ENCODE results near the gene DNAAF9. TPM values are rescaled to one million over a fixed set of nuclear protein-coding genes. Genes with fewer than 3 reads are reported as not detected.

Gene DNAAF9
- total and polyA plus RNA-seq, 2 of the 8 experiments (the other 6 are each of a cell fraction or from before 2014, with no cell fraction given): 2.6 to 5.7 TPM

GRCh38 chr20:3436864-3437574 is 29.6 kb upstream of the DNAAF9 start:
- Histone ChIP-seq H3K79me2 (ENCODE audit: control insufficient read depth in 1 of 2, insufficient read depth in 2 of 2, low read length in 2 of 2) (no peaks in the 10 kb centered on the region), H4K20me1 (replicated peaks in 1 of 2; ENCODE audit: control insufficient read depth in 1 of 2, insufficient read depth in 2 of 2, low read length in 2 of 2) (no peaks in the 10 kb centered on the region), H3K18ac (ENCODE audit: extremely low read depth, low read length) (no peak overlapping the region), H2BK20ac (ENCODE audit: low read length) (no peak overlapping the region), H2BK15ac (ENCODE audit: low read length) (no peak overlapping the region), H3K23me2 (ENCODE audit: low read depth, low read length) (no peaks in the 10 kb centered on the region), H3K4me3 (ENCODE audit: extremely low read depth in 1 of 4, insufficient read depth in 2 of 4, low read depth in 3 of 4, low read length in 4 of 4) (no peak overlapping the region), H3K4me1 (replicated peaks in 1 of 4; ENCODE audit: control insufficient read depth in 3 of 4, insufficient read depth in 4 of 4, low read length in 3 of 4) (peaks cover 0 to 3% (median 1%) of the 10 kb centered on the region in 4 experiments; a peak in 2 of 7 replicates), H3K79me1 (ENCODE audit: low read depth, low read length) (no peaks in the 10 kb centered on the region), H3K14ac (ENCODE audit: insufficient read length) (no peak overlapping the region), H3K9ac (replicated peaks in 1 of 4; ENCODE audit: extremely low read depth in 1 of 4, low read depth in 3 of 4, low read length in 3 of 4) (no peak overlapping the region), H4K91ac (replicated peaks; ENCODE audit: insufficient read length, low read length) (no peak overlapping the region), H2BK12ac (ENCODE audit: low read depth, low read length) (no peak overlapping the region), H3K23ac (ENCODE audit: insufficient read length) (no peak overlapping the region), H3K4ac (replicated peaks; ENCODE audit: insufficient read length, low read depth, low read length) (no peak overlapping the region), H3K4me2 (ENCODE audit: insufficient read depth in 1 of 2, low read depth in 2 of 2, low read length in 2 of 2) (no peak overlapping the region), H2BK120ac (replicated peaks; ENCODE audit: low read depth, low read length) (no peak overlapping the region), H3K27ac (ENCODE audit: low read depth, low read length) (no peak overlapping the region), H2BK5ac (ENCODE audit: low read depth, low read length) (no peak overlapping the region), H3K36me3 (ENCODE audit: control insufficient read depth in 2 of 4, insufficient read depth in 4 of 4, low read length in 3 of 4) (no peaks in the 10 kb centered on the region), H2AK5ac (ENCODE audit: low read depth, low read length) (no peak overlapping the region), H3K56ac (replicated peaks; ENCODE audit: insufficient read length, low read depth, low read length) (no peak overlapping the region), H4K8ac (ENCODE audit: extremely low read depth, insufficient read depth, low read length) (no peak overlapping the region), H4K5ac (ENCODE audit: insufficient read length, low read depth, low read length) (no peak overlapping the region), H2AFZ (ENCODE audit: low read length) (no peak overlapping the region), H3K27me3 (replicated peaks in 1 of 4; ENCODE audit: control insufficient read depth in 3 of 4, extremely low read depth in 1 of 4, insufficient read depth in 3 of 4, low read length in 3 of 4) (no peaks in the 10 kb centered on the region), H3K9me3 (ENCODE audit: insufficient read depth in 2 of 2, low read depth in 1 of 2, low read length in 1 of 2) (peaks cover 1 to 3% of the 10 kb centered on the region in 2 experiments; a peak in 1 of 4 replicates)
- CTCF ChIA-PET (ENCODE audit: partially characterized antibody): no interaction called here
- POLR2A ChIA-PET (ENCODE audit: partially characterized antibody): no interaction called here
- 82% methylated on average over 1 of the region's 2 CpGs; no CpG with 5 or more reads in 1 of the 2 experiments for WGBS, 2 experiments (ENCODE audit: extremely low coverage in 1 of 2, insufficient coverage in 1 of 2, insufficient read length in 1 of 2, insufficient replicate concordance in 2 of 2, low coverage in 1 of 2, low lambda C conversion rate in 2 of 2, missing lambda C conversion rate in 1 of 2)
- DNase-seq (ENCODE audit: low read depth in 1 of 2, low spot score in 2 of 2) (no peak), FAIRE-seq (no peak)
- TF ChIP-seq CREB1 (IDR thresholded peaks at IDR 0.05): no peak
- no peak for TF ChIP-seq RXRA (IDR thresholded peaks at IDR 0.05; ENCODE audit: insufficient read depth, low read depth, low read length)
- TF ChIP-seq NANOG (IDR thresholded peaks at IDR 0.05; ENCODE audit: insufficient read depth, low read depth, low read length, poor library complexity, severe bottlenecking): no peak
- TF ChIP-seq RNF2 (IDR thresholded peaks at IDR 0.05; ENCODE audit: borderline replicate concordance, low read depth, low read length, missing control alignments, poor library complexity, severe bottlenecking): no peak
- no peak for TF ChIP-seq SUZ12 (IDR thresholded peaks at IDR 0.05; ENCODE audit: low read length)
- no peak for TF ChIP-seq SP2 (IDR thresholded peaks at IDR 0.05; ENCODE audit: low read length)
- no peak for TF ChIP-seq PHF8 (conservative IDR thresholded peaks at IDR 0.05; ENCODE audit: low read depth, low read length)
- TF ChIP-seq MAX (IDR thresholded peaks at IDR 0.05): no peak
- TF ChIP-seq TBP (IDR thresholded peaks at IDR 0.05; ENCODE audit: low read depth, low read length): no peak
- no peak for TF ChIP-seq YY1 (IDR thresholded peaks at IDR 0.05; ENCODE audit: low read depth, low read length)
- TF ChIP-seq CBX5 (IDR thresholded peaks at IDR 0.05; ENCODE audit: low read depth, low read length): no peak
- no peak for TF ChIP-seq SP1 (IDR thresholded peaks at IDR 0.05; ENCODE audit: low read depth, low read length)
- no peak for TF ChIP-seq POLR2A (IDR thresholded peaks at IDR 0.05; ENCODE audit: control extremely low read depth in 1 of 2, low read depth in 2 of 2, low read length in 2 of 2)
- TF ChIP-seq KDM1A (IDR thresholded peaks at IDR 0.05; ENCODE audit: borderline replicate concordance, low read length): no peak
